MCF 10A (cell line): ENCODE measurements around the gene HIBCH. TPM values are rescaled to one million over a fixed set of nuclear protein-coding genes. Genes with fewer than 3 reads are reported as not detected.

Experiments used
- BruUV-seq: library from RNA; stranded (reverse); fragments of 400-500 nt; replicated peaks from 2 replicates; lab custom pipeline; 2021; lab: Mats Ljungman, UMichigan
- CTCF ChIA-PET: fragments of 300-600 bp; sonication (Branson Sonifier 250); formaldehyde crosslinking; extraction: SDS; loops from one replicate; lab custom pipeline; 2021; ENCODE audit warnings: antibody characterized with exemption, inconsistent platforms; lab: Yijun Ruan, JAX
- POLR2A ChIA-PET: fragments of 300-600, 350-650 bp; sonication (Branson Sonifier 250); formaldehyde crosslinking; extraction: SDS; loops from one replicate; lab custom pipeline; 2020; ENCODE audit warnings: antibody characterized with exemption, inconsistent platforms; lab: Yijun Ruan, JAX
- DNase-seq: peaks from one replicate; pipeline ENCODE4 v3.0.0-alpha.2; 2018; ENCODE audit not compliant: unreplicated experiment
- H3K27ac Mint-ChIP-seq: one replicate; pipeline ENCODE4 v1.8.0; 2022; ENCODE audit warnings: mild to moderate bottlenecking, low read depth, mixed read lengths; ENCODE audit not compliant: unreplicated experiment
- H3K27me3 Mint-ChIP-seq: one replicate; pipeline ENCODE4 v1.8.0; 2022; ENCODE audit warnings: mixed read lengths; ENCODE audit not compliant: insufficient read depth, unreplicated experiment
- H3K36me3 Mint-ChIP-seq: one replicate; pipeline ENCODE4 v1.8.0; 2022; ENCODE audit warnings: mild to moderate bottlenecking, moderate library complexity, mixed read lengths; ENCODE audit not compliant: insufficient read depth, unreplicated experiment
- H3K4me1 Mint-ChIP-seq: one replicate; pipeline ENCODE4 v1.8.0; 2022; ENCODE audit warnings: mixed read lengths; ENCODE audit not compliant: insufficient read depth, unreplicated experiment
- H3K4me3 Mint-ChIP-seq: one replicate; pipeline ENCODE4 v1.8.0; 2022; ENCODE audit warnings: mild to moderate bottlenecking, moderate library complexity, mixed read lengths; ENCODE audit not compliant: unreplicated experiment
- H3K9me3 Mint-ChIP-seq: one replicate; pipeline ENCODE4 v1.8.0; 2022; ENCODE audit warnings: mixed read lengths; ENCODE audit not compliant: unreplicated experiment
- intact Hi-C: fragments of 100-400 bp; cut with micrococcal nuclease; formaldehyde crosslinking; loops from 2 replicates; pipeline ENCODE4 v1.14.1; 2022
- total RNA-seq: library from RNA; stranded (reverse); gene quantifications from 2 replicates; pipeline ENCODE4 v1.2.3, GENCODE V29; 2022
- TF ChIP-seq, protein P1 (sequence below): fragments of 200-600 bp; IDR thresholded peaks from one replicate; pipeline ENCODE4 v1.8.0; 2022; ENCODE audit warnings: antibody characterized with exemption, mild to moderate bottlenecking; ENCODE audit not compliant: unreplicated experiment

The HIBCH gene
- total RNA-seq, 1 experiment from 2014 or later: 14.7 TPM

- peaks cover 4% of the 10 kb centered on the region for H3K36me3 Mint-ChIP-seq
- intact Hi-C loops: no loop called here
- H3K27me3 Mint-ChIP-seq: no peaks in the 10 kb centered on the region
- no peaks in the 10 kb centered on the region for H3K4me1 Mint-ChIP-seq
- no peak overlapping the region for H3K27ac Mint-ChIP-seq
- no peak overlapping the region for H3K4me3 Mint-ChIP-seq
- DNase-seq: no peak
- ChIA-PET CTCF (no interaction called here), POLR2A (no interaction called here)
- TF ChIP-seq, protein P1, sequence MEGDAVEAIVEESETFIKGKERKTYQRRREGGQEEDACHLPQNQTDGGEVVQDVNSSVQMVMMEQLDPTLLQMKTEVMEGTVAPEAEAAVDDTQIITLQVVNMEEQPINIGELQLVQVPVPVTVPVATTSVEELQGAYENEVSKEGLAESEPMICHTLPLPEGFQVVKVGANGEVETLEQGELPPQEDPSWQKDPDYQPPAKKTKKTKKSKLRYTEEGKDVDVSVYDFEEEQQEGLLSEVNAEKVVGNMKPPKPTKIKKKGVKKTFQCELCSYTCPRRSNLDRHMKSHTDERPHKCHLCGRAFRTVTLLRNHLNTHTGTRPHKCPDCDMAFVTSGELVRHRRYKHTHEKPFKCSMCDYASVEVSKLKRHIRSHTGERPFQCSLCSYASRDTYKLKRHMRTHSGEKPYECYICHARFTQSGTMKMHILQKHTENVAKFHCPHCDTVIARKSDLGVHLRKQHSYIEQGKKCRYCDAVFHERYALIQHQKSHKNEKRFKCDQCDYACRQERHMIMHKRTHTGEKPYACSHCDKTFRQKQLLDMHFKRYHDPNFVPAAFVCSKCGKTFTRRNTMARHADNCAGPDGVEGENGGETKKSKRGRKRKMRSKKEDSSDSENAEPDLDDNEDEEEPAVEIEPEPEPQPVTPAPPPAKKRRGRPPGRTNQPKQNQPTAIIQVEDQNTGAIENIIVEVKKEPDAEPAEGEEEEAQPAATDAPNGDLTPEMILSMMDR: no peak
- BruUV-seq: no TSS peak
- no peaks in the 10 kb centered on the region for H3K9me3 Mint-ChIP-seq
Observed at GRCh38 chr2:190156530-190157212, 163.0 kb downstream of the HIBCH start.

Other genes starting within 250 kb of the HIBCH start
- gene INPP1, start 23.8 kb upstream of the HIBCH start, total RNA-seq: 24.8 and 29.2 TPM in 2 replicates
- gene MFSD6, start 88.5 kb upstream of the HIBCH start, total RNA-seq: 19.7 and 29.0 TPM in 2 replicates
- 34.2 and 46.0 TPM in 2 replicates for gene NEMP2, start 214.9 kb upstream of the HIBCH start, total RNA-seq